Coronary artery (tissue), 2 donors: ENCODE data around the gene KCNA10.

ENCODE experiments used
- DNase-seq: peaks from one replicate; pipeline ENCODE4 v3.0.0-alpha.2; 2017; ENCODE audit warnings: low spot score
- H3K27ac ChIP-seq, 2 donors: fragments of 200-600 bp; sonication (generic); one replicate each; pipeline ENCODE4 v1.5.1; 2016 to 2019
- H3K4me3 ChIP-seq: fragments of 200-600 bp; sonication (generic); 2 replicates; pipeline ENCODE4 v1.5.1; 2016; ENCODE audit warnings: mild to moderate bottlenecking, moderate library complexity
- TF ChIP-seq, protein P1 (sequence below): fragments of 200-600 bp; sonication (generic); IDR thresholded peaks from one replicate; pipeline ENCODE4 v1.5.1; 2019; ENCODE audit warnings: antibody characterized with exemption

KCNA10 gene

DNA sequence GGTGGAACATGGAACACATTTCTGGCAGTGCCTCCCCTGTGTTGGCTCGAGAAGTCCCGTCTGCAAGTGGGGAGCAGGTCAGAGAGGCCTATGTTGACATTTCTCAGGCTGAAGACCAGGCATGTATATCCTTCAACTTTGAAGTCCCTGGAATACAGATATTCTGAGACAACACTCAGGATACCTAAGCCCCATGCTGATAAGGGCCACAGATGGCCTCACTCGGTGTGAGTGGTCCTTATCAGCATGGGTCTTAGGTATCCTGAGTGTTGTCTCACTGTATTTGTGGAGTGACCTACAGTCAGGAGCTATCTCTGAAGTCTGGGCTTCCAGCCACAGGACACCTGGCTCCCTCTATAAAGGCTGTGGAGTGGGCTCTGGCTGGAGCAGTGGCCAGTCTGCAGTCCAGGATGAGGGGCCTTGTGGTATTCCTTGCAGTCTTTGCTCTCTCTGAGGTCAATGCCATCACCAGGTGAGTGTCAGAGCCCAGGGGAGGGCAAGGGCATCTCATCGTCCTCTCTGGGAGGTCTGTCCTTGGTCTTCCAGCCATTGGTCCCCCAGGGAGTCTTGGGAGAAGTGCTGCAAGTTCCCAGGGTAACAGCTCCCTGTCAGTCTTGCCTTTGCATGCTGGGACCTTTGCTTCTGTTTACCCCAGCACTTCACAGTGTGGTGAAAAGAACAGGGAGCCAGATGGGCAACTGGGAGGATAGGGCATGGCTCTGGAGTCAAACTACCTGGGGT lies 38.4 kb downstream of the KCNA10 start:
- Histone ChIP-seq H3K27ac (no peak overlapping the region), H3K4me3 (no peak overlapping the region)
- TF ChIP-seq, protein P1, sequence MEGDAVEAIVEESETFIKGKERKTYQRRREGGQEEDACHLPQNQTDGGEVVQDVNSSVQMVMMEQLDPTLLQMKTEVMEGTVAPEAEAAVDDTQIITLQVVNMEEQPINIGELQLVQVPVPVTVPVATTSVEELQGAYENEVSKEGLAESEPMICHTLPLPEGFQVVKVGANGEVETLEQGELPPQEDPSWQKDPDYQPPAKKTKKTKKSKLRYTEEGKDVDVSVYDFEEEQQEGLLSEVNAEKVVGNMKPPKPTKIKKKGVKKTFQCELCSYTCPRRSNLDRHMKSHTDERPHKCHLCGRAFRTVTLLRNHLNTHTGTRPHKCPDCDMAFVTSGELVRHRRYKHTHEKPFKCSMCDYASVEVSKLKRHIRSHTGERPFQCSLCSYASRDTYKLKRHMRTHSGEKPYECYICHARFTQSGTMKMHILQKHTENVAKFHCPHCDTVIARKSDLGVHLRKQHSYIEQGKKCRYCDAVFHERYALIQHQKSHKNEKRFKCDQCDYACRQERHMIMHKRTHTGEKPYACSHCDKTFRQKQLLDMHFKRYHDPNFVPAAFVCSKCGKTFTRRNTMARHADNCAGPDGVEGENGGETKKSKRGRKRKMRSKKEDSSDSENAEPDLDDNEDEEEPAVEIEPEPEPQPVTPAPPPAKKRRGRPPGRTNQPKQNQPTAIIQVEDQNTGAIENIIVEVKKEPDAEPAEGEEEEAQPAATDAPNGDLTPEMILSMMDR, result no peak
- DNase-seq, result no peak

DNA sequence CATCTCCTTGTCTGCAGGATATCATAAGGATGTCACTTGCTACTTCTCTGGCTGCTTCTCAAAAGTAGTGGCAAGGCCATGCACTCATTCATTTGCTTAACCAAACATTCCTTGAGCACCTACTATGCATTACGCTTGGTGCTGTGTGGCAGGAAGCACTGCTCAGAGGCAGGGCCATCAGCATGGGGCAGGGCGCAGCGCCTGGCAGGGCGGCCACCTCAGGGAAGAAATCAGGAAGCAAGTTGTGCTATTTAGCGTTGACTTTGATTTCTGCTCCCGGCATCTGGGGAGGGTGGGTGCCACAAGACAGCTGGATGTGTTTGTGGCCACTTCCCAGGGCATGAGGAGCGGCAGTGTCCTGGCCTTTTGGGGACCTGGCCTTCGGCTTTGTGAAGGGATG lies 40.1 kb downstream of the KCNA10 start:
- H3K4me3 ChIP-seq, result no peak overlapping the region
- no peak for DNase-seq
- H3K27ac ChIP-seq, result no peak overlapping the region
- TF ChIP-seq, protein P1, result no peak

- no peak overlapping the region for H3K27ac ChIP-seq
- no peak overlapping the region for H3K4me3 ChIP-seq
- TF ChIP-seq, protein P1, result no peak
- no peak for DNase-seq
Observed at GRCh38 chr1:110477967-110478640, 40.9 kb downstream of the KCNA10 start.

DNA sequence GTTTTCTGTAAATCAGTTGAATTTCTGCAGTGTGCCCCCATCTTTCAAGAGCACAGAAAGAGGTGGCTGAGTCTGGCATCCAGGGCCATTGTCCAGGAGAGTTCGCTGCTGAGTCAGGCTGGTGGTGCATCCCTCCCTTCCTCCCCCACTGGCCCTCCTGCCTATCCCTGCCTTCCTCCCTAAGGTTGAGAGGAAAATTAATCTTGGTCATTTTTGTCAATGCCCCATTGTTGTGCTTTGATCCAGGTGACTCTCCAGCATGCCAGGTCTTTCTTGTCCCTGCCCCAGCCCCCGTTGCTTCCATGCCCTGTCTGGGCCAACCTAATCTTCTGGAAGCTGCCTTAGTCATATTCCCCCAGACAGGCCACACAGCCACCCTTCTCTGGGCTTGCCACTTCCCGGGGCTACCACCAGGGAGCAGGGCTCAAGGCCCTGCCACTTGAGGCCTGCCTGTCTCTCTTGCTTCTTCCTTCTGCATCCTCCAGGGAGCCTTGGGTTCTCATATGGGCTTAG lies 41.5 kb downstream of the KCNA10 start:
- Histone ChIP-seq H3K4me3 (no peak overlapping the region), H3K27ac (no peak overlapping the region)
- no peak for DNase-seq
- TF ChIP-seq, protein P1, result no peak

DNA sequence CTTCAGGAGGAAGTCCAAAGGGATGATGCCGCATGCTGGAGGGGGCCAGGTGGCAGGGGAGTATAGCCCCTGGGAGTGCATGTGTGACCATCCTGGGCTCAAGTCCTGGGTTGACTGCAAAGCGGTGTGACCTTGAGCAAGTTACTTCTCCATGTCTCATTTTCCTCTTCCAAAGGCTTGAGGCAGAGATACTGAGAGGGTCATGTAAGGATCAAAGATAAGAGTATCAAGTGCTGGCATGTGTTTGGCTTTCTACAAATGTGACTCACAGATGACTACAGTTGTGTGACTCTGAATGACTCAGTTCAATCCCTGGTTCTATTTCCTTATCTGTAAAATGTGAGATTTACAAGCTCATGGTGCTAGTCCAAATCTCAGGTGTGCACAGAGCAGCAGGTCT lies 41.9 kb downstream of the KCNA10 start:
- no peak overlapping the region for H3K4me3 ChIP-seq
- no peak for DNase-seq
- TF ChIP-seq, protein P1, result no peak
- H3K27ac ChIP-seq, result no peak overlapping the region

GRCh38 chr1:110476028-110476765 lies 42.8 kb downstream of the KCNA10 start:
- TF ChIP-seq, protein P1, result no peak

More at GRCh38 chr1:110476028-110476765, 42.8 kb downstream of the KCNA10 start:
- DNase-seq, result no peak
- H3K27ac ChIP-seq, result no peak overlapping the region
- no peak overlapping the region for H3K4me3 ChIP-seq
